CD1c-positive myeloid dendritic cell (primary cell): ENCODE measurements around the gene ABLIM3.

ENCODE experiments used
- DNase-seq: peaks from one replicate; pipeline ENCODE4 v3.0.0-alpha.2; 2016; ENCODE audit errors: extremely low spot score

ABLIM3 gene

GRCh38 chr5:149188383-149188782 is 47.1 kb downstream of the ABLIM3 start:
- DNase-seq, result no peak

GRCh38 chr5:149195337-149195887 is 54.1 kb downstream of the ABLIM3 start:
- no peak for DNase-seq

DNA sequence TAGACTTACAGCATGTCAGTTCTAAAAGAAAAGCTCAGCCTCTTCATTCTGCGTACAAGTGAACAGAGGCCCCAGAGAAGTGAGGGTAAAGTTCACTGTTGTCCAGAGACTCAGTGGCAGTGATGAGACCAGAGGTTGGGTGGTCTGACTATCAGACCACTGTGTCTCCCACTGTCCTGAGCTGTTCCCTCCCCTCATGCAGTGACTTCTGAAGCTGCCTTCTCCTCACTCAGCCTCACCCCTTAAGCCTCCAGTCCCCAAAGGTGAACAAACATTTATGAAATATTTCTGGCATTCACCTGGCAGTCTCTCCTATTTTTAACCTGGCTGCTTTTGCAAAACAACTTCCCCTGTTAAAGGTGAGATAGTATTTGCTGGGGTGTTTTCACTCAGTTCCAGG is 54.7 kb downstream of the ABLIM3 start:
- DNase-seq, result no peak

- no peak for DNase-seq
These were observed 56.9 kb downstream of the ABLIM3 start for GRCh38 chr5:149198148-149198547.

DNA sequence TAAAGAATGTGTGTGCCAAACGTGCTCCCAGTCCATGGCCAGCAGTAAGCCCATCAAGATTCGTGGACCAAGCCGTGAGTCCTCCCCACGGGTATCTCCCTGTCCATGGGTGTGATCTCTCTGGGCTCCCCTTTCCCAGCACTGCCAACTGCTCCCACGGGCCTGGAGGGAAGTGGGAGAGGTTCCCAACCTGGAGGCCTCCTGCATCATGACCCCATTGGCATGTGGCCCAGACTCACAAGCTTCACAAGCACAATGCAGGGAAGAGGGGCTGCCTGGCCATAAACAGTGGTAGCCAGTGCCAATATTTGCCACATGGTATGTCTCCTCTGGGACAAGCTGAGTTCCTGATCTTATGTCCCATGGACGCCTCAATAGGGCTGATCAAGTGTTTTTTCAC is 59.1 kb downstream of the ABLIM3 start:
- no peak for DNase-seq

GRCh38 chr5:149201121-149201637 is 59.9 kb downstream of the ABLIM3 start:
- DNase-seq, result no peak

- DNase-seq, result no peak
These were observed 61.7 kb downstream of the ABLIM3 start for GRCh38 chr5:149202910-149203451.

DNA sequence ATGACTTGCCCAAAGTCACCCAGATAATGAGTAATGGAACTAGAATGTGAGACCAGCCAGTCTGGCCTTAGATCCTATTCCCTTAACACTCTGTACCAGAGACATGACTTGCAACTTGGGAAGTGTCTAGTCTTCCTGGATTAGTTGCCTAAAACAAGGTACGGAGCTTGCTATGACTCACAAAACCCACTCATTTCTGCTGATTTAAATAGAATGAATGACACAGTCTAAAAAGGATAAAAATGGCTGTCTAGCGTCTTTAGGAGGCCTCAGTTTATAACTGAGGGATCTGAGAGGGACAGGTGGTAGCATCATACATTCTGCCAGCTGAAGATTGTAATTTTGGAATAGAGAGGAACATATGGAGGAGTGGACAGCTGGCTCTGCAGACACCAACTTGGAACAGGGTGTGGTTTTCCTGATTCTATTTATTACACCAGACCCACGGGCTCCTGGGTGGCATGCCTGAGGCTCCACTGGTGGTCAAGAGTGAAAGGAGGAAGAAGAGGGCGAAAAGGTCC is 62.7 kb downstream of the ABLIM3 start:
- no peak for DNase-seq

- no peak for DNase-seq
These were observed 64.6 kb downstream of the ABLIM3 start for GRCh38 chr5:149205625-149206523.

DNA sequence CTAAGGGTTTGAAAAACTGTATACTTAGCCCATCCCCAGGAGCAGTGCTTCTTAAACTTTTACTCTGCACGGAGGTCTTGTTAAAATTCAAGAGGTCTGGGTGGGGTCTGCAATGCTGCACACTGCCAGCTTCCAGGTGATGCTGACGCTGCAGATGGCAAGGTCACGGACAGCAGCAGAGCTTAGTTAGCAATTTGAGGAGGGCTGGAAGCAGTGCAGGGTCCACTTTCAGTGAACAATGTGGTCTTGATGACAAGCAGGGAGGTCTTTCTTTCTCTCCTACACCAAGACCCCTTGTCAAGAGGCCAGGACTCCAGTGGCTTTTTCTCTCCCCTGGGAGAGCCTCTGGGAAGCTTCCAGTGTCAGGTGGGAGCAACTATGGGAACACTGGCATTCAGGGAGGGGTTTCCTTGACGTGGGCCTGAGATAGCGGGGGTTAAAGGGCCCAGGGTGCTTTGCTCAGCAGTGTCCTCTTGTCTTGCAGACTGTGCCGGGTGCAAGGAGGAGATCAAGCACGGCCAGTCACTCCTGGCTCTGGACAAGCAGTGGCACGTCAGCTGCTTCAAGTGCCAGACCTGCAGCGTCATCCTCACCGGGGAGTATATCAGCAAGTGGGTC is 65.3 kb downstream of the ABLIM3 start:
- DNase-seq, result no peak

DNA sequence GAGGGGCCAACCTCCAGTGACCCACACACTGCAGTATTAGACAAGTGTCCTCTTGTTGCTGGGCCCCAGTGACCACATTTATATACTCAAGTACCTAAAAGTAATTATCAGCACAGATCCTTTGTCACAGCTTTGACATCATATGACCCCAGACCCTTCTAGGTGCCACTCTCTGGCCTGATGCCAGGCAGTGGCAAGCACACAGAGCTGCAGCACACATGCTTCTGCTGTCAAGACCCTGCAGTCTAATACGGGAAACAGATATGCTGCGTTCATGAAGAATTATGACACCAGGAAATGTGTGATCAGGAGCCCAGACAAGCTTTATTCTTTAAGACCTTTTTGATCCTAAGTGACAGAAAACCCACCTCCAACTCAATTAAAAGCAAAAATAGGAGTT is 66.5 kb downstream of the ABLIM3 start:
- DNase-seq, result no peak

- no peak for DNase-seq
These were observed 68.9 kb downstream of the ABLIM3 start for GRCh38 chr5:149210225-149210624.

GRCh38 chr5:149210968-149211490 is 69.7 kb downstream of the ABLIM3 start:
- no peak for DNase-seq

DNA sequence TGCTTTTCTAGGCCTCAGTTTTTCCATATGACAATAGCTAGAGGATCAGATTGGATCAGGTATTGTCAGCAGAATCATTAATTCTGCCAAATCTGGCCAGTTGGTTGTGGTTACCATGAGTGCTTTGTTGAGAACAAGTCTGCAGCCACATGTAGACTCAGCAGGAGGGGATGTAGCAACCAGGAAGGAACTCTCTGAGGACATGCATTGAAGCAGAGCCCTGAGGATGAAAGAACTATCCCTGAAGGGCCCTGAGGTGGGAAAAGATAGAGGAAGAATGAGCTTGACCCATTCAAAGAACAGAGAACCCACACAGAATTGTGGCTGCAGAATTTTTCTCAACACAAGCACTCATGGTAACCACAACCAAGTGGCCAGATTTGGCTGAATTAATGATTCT is 70.3 kb downstream of the ABLIM3 start:
- no peak for DNase-seq

DNA sequence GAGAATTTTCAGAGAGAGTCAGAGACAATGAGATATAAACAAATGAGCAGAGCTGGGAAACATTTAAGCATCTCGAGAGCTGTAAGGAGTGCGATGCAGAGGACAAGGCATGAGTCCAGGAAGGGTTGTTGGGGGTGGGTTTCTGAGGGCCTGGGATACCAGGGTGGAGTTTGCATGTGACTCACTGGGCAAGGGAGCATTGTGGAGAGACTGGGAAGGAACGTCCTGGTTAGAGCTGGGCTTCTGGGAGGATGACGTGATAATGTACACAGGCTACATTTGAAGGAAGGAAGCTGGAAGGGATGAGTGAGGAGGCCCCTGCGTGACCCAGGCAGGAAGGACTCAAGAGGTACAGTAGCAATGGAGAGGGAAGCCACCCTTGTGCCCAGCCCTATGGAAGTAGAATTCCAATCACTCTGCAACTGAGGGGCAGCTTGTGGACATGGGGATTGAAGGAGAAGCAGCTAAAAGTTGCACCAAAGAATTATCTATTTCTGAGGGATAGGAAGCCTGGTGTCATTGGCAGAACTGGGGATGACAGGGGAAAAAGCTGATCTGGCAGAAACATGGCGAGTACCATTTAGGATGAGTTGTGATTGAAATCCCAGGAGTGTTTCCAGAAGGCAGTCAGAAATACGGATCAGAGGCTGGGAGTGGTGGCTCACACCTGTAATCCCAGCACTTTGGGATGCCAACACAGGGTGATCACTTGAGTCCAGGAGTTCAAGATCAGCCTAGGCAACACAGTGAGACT is 71.1 kb downstream of the ABLIM3 start:
- DNase-seq, result no peak

- DNase-seq, result no peak
These were observed 72.1 kb downstream of the ABLIM3 start for GRCh38 chr5:149213264-149213880.

DNA sequence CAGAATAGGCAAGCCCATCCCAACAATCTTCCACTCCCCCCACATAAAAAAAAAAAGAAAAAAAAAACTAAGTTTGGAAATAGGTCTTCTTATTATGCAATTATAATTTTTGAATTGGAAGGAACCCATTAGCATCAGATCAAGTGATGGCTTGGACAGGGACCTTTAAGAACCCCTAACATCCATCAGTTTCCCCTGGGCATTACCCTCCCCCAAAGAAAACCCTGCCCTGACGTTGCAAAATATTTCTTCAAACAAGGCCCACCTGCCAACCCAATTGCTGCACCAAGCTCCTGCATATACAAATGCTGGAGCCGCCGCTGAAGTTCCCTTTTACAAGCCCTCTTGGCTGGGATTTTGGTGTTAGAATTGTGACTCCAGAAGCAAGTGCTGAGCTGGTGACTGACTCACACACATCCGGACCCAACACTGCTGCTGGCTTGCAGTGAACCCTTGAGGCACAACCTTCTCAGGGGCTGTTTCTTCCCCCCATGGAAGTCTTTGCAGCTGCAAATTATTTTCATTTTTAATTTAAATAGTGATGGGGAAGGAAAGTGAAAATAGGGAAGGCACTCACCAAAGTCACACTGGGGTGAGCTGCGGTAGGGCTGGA is 74.3 kb downstream of the ABLIM3 start:
- no peak for DNase-seq

DNA sequence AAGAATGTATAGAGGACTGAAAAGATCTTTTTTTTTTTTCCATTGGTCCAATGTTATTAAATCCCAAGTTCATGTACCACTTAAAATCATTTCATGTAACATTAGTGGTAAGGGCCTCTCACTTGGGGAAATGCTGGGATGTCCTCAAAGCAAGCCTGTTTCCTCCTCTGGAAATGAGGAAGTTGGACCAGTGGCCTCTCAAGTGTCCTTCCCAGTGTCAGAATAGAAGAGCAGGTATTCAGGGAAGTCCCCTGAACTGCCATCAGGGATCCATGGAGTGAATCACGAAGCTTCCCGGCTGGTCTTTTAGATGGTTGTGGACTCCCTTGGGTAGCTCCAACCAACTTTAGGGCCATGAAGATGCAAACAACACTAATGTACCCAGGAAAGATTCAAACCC is 75.2 kb downstream of the ABLIM3 start:
- DNase-seq, result peak; percentile 29

GRCh38 chr5:149217096-149217802 is 76.0 kb downstream of the ABLIM3 start:
- DNase-seq, result no peak

GRCh38 chr5:149217803-149218155 is 76.5 kb downstream of the ABLIM3 start:
- no peak for DNase-seq
